ENCODE measurements around the gene ANO6.

ANO6 gene

DNA sequence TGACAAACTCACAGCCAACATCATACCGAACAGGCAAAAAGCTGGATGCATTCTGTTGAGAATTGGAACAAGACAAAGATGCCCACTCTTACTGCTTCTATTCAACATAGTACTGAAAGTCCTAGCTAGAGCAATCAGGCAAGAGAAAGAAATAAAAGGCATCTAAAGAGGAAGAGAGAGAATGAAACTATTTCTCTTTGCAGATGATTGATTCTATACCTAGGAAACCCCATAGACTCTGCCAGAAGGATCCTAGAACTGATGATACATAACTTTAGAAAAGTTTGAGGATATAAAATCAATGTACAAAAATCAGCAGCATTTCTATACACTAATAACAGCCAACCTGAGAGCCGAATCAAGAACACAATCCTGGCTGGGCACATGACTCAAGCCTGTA, 6.1 kb upstream of the ANO6 start:
- DNase-seq (ENCODE audit: low read depth in 2 of 2): no peak

DNA sequence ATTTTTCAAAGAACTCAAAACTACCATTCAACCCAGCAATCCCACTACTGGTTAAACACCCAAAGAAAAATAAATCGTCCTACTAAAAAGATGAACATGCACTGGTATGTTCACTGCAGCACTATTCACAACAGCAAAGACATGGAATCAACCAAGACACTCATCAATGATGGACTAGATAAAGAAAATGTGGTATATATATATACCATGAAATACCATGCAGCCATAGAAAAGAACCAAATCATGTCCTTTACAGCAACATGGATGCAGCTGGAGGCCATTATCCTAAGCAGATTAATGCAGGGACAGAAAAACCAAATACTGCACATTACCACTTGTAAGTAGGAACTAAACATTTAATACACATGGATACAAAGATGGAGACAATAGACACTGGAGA, 3.8 kb upstream of the ANO6 start:
- DNase-seq (ENCODE audit: low read depth in 2 of 2): no peak

DNA sequence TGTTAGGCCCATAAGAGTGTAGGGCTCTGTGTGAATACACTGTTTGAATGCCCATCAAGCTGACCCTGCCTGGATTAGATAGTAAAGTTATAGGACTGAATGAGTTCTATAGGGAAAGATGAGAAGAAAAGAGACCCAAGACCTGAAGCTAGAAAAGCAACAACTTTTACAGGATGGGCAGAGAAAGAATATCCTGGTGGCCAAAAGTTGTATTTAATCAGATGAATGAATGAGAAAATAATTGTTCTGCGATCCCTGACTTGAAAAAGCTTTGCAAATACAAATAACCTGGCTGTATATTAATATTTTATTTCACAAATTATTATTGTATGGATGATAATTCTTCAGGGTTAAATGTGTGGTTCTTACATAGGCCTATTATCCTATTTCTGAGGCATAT, 2.8 kb upstream of the ANO6 start:
- DNase-seq (ENCODE audit: low read depth in 2 of 2): no peak

DNA sequence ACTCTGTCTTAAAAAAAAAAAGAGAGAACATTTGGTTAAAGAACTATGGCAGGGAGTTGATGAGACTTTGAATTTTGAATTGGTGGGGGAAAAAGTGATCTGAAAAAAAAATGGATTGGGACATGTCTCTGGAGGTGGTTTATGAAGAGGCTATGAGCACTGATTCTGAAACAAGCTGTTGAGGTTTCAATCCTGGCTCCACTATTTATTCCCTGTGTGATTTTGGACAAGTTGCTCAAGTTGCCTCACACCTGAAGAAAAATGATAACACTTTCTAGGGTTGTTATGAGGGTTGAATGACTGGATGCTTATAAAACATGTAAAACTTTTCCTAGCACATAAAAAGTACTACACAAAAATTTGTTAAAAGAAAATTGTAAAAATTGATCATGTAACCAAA, 1.8 kb upstream of the ANO6 start:
- DNase-seq (ENCODE audit: low read depth in 2 of 2): no peak

DNA sequence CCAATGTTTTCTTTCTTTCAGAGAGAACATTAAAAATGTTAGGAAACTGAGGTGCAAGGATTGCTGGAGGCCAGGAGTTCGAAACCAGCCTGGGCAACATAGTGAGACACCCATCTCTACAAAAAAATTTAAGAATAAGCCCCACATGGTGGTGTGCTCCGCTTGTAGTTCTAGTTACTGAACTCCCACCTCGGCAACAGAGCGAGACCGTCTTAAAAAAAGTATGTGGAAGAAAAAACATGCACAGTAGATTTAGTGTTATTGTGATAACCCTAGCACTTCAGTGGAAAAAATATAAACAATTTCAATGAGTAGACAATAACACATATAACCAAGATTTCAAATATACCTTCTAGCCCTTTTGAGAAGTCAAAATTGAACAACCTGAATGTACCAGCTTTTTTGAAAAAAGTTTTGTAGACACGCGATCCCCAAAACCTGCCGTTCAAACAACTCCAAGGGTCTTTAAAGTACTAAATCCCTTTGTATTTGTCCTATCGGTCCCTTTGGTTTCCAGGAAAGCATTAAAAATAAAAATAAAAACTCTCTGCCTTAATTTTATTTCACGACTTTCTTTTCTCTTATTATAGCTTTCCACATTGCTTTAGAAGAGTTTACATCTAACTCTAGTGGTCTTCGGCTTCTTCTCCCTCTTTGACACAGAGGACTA, 1.0 kb upstream of the ANO6 start:
- DNase-seq (ENCODE audit: low read depth in 2 of 2): no peak

DNA sequence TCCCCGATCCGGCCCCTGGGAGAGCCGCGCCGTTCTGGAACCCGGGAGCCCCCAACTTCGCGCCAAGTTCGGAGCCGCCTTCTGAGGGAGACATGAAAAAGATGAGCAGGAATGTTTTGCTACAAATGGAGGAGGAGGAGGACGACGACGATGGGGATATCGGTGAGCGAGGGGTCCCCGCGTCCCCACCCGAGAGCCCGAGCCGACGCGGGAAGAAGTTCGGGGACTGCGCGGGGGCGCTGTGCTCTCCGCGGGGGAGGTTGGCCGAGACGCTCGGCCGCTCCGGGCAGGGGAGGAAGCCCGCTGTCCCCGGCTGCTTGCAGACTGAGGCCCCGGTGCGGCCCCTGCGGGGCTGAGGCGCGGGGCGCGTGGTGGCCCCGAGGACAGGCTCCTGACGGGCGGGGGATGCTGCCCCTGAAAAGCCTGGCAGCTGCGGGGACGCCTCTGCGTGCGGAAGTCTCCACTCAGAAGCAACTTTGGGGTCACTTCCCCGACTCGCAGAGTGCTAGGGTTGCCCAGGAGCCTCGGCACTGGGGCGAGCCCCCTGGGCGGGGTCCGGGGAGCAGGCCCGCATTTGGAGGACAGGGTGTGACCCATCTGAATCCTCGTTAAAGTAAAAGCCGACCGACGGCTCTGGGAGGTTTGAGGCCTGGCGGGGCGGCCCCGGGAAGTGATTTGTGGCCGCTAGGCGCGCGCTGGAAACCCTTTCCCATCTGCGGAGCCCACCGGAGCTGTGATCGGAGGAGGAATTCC, 511 bp downstream of the ANO6 start:
- DNase-seq (ENCODE audit: low read depth in 2 of 2): no peak

DNA sequence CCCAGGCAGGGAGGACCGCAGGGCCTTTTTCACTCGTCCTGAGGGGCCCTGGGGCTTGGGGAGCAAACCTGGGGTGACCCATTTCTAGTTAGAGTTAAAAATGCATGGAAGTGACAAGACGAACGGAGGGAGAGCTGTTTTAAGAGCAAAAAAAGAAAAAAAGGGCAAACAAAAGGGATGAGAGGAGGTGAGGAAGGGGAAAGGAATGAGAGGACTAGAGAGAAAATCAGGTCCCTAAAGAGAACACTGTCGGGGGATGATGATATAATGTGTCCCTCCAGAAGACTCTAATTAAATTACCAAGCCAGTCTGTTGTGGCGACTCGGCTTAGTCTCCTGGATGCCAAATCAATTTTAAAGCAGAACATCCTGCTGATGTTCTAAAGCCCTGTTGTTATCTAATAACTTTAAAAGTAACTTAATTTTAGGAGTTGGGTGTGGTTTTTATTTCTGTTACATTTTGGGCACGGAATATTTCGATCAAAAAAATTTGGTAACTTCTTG, 1.1 kb downstream of the ANO6 start:
- no peak for DNase-seq (ENCODE audit: low read depth in 2 of 2)

DNA sequence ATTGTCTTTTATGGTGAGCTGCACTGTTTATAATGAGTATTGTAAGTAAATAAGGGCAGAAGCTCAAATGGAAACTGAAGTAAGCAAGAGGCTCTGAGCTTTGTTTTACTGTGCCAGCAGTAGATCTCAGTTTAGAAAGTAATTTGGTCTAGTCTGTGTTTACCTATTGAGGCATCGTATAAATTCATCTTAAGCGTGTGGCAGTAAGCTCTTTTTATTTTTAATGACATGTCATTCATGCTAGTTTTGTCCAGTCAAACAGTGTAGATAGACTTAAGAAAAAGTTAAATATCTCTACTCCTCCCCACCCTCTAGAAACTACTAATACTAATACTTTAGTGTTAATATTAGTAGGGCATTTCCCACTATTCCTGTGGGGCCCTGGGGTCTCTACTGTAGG, 2.0 kb downstream of the ANO6 start:
- no peak for DNase-seq (ENCODE audit: low read depth in 2 of 2)

DNA sequence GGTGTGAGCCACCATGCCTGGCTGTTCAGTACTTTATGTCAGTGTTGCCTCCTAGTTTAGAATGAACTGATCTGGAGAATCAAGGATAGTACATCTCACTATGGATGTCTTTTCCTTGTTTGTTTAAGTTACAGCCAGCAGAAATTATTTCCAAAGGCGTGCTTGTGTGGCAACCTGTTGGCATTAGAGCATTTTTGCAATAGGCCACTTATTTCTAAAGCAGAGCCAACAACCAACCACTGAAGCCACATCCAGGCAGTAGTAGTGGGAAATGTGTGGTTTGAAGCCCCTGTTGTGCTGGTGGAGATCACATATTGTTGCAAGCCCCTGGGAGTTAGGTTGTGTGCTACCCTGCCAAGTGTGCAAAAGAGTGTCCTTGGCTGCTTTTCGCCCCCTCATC, 3.7 kb downstream of the ANO6 start:
- DNase-seq (ENCODE audit: low read depth in 2 of 2): no peak

DNA sequence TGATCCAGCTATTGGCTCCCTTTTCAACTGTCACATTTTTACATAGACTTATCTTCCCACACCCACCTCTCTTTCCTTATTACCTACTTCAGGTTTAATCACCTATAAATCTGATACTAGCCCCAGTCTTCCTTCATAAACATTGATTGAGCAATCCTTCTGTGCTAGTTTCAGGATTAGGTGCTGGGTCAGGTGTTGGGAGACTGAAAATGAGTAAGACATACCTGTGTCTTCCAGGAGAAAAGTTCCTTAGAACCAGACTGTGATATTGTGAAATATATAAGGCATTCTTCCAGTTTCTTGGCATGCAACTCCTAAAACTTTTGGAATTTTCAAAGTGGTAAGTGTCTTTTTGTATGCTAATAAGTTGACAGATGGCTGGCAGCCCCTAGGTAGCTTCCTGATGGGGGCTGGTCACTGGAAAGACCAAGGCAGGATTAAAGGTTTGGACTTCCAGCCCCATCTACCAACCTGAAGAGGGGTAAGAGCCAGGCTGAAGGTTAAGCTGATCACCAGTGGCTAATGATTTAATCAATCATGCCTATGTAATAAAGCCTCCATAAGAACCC, 4.6 kb downstream of the ANO6 start:
- no peak for DNase-seq (ENCODE audit: low read depth in 2 of 2)

DNA sequence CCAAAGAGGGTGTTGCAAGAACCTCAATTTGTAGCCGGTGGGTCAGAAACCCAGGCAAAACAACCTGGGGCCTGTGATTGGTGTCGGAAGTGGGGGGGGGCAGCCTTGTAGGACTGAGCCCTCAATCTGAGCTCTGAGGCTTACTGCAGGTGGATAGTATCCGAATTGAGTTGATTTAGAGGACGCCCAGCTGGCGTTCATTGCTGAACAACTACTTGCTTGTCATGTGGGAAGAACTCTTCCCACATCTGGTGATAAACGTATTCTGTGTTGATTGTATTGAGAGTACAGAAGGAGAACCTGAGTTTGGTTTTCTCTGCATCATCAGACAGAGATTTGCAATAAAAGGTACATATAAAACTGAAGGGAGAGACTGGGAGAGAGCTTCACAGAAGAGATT, 5.1 kb downstream of the ANO6 start:
- DNase-seq (ENCODE audit: low read depth in 2 of 2): no peak

DNA sequence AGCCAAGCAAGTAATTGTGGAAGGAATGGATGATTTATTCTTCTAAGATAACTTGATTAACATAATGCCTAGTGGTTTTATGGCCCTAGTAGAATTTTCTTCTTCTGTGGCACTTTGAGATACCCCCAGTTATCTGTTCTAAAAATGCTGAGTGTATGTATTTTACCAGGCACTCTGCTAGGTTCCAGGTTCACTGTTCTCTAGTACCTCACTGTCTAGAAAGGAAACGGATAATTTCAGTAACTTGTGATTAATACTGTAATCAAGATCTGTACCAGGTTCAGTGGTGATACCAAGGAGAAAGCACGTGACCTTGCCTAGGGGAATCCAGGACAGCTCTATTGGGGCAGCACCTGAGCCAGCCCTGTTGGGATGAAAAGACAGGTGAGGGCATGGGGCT, 8.0 kb downstream of the ANO6 start:
- no peak for DNase-seq (ENCODE audit: low read depth in 2 of 2)

DNA sequence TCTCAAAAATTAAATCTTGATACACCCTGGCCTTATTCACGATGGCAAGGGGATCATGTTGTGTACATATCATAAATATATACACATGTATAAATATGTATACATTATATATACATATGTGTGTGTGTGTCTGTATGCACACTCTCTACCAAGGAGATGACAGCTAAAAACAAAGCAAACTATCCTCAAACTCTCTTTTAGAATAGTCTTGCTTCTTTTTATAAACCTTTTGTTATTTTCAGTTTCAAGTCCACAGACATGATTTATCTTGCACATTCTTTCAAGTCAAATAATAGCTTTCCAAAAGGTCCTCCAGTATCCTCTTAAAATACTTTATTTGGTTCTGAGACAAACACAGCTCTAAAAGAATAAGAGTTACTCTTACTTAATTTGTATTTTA, 8.4 kb downstream of the ANO6 start:
- DNase-seq (ENCODE audit: low read depth in 2 of 2): no peak

DNA sequence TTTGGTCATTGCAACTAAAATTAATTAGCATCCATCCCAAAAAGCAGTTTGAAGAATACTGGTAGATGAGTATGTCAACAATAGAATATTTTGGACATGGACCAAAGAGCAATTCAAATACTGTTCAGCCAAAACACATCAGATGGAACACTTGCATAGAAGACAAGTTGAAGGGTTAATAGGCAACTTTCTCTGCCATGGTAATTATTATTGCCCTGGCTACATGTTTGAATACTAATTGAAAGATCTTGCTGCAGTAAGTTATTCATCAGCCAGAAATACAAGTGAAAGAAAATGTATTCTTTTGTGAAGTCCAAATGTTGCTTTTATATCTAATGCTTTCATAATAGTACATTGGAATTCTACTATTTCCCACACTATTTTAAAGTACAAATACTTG, 10.1 kb downstream of the ANO6 start:
- DNase-seq (ENCODE audit: low read depth in 2 of 2): no peak

DNA sequence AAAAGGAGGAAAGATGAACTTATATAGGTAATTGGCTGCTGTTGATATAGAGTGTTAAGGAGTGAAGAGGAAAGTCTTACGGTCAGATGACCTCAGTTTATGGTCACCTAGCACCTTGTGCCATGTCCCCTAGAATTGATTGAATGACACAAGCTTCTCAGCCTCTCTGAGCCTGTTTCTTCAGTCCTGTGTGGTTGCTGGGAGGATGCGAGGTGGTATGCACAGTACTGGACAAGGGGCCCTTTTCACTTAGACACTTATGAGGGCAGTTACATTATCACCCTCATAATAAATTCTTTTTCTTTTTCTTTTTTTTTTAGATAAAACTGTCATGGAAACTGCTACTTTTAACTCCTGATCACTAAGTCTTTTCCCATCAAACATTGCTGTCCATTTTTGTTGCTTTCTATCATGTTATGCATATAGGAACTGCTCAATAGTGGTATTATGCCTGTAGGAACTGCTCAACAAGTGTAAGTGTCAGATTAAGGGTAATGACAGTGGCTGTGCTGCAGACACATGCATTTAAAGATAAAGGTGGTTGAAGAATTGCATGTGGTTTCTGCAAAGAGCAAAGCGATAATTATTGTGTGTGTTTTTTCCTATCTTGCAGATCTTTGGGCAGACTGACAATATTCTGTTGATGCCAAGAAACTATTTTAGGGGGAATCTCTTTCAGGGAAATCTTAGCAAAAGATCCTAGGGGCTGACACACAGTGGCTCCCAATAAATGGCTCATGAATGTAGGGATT, 11.6 kb downstream of the ANO6 start:
- no peak for DNase-seq (ENCODE audit: low read depth in 2 of 2)

DNA sequence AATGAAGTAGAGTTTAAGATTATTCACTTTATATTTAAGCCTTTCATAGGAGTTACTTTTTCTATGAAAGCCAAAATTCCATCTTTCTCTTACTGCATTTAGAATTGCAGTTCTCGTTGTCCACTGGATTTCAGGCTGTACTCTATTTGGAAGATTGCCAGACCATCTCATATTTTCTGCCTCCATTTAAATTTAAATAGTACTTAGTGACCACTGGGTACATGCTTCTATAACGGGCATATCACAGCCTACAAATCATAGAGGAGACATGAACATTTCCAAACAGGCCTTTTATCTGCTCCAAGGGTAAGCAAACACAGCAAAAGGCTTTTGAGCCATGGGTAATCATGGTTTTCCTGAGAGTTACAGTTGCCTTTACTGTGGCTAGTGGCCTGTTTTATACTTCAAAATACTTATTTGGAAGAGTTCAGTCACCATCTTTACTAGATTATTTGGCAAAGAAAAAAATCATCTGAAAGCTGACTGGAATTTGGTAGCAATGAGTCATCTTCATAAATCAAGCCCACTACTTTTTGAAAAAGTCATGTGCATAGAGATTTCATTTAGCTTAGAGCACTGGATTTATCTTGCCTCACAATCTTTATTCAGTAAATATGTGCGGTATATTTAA, 15.7 kb downstream of the ANO6 start:
- peak; percentile 73 for DNase-seq (ENCODE audit: low read depth in 2 of 2)

DNA sequence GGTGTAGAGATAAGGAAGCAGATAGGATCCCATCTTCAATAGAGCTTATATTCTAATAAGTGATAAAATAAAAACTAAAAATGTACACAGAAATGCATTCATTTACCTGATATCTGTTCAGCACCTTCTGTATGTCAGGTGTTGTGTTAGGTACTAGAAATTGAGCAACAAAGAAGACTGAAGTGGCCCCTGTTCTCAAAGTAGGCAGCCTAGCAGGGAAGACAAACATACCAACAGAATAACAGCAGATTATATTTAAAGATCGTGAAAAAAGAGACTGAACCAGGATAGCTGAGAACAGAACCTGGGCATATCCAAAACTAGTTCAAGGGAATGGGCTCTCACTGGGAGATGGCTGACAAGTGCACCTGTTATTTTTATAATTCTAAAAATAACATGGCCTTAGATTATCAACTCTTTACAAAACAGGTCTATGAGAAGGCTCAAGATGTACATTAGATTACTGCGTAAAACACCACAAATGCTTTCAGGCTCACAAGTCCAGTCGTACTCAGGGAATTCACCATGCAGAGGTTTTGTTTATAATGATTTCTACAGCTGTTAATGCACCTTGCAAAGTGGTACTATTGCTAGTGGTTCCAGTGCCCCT, 16.4 kb downstream of the ANO6 start:
- DNase-seq (ENCODE audit: low read depth in 2 of 2): no peak

DNA sequence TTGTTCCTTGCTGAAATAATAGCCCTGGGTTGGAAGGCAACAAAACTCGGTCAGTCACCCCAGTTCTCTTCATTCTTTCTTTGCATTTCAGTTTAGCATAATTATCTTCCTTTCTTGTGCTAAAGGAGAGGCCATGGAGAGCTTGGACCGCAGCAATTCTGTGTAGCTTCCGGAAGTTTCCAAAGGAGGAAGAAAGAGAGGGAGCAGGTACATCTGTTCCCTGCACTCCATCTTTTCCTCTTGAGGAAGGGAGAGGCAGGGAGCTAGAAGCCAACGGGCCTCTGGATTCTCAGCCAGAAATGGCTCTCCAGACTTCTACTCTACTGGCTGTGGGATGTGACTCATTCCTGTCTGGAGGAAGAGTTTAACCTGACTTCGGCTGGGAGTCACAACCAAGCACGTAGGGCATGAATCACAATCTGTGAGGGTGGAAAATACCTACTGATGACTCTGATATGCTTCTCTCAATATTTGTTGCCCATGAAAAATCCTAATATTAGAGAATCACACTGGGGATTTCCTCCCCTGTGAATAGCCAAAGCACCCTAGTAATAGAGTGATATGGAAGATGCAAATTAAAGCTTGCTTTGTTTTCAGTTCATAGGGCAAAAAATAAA, 17.0 kb downstream of the ANO6 start:
- DNase-seq (ENCODE audit: low read depth in 2 of 2): peak; percentile 88

DNA sequence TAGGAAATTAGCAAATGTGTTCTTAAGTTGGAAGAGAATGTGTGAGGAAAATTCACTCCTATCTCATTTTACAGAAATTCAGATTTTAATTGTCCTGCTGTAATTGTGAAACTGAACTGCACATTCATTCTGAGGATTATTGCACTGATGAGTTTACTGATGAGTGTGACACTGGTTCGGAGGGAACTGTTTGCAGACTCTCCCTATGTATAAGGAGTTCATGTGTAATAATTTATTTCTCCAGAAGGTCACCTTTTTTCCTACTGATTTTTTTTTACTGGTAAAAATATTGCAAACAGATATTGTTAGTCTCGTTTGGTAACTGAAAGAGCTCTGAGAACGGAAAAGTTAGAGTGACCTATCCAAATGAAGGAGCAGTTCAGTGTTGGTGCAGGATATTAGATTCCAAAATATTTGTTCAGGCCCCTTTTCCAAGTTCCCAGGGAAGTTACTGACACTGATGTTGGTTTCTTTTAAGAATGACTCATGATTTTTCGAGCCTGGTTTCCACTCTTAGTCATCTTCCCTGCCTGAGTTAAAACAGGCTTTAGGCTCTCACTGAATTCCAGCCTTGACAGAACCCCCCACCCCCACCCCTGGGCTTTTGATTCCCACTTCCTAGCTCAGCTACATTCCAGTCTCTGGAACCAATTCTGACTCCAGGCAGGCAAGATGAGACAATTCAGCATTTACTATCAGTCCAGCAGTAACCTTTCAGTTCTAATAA, 18.4 kb downstream of the ANO6 start:
- DNase-seq (ENCODE audit: low read depth in 2 of 2): peak; percentile 96 to 97
